HuH-7 (cell line): ENCODE results near the gene TNFAIP1.
A peak's percentile ranks its signal among the peaks of the same experiment; 100 is the strongest.

Source experiments
- DNase-seq: peaks from one replicate; pipeline ENCODE4 v3.0.0; 2011; ENCODE audit warnings: low spot score

Gene TNFAIP1

DNA sequence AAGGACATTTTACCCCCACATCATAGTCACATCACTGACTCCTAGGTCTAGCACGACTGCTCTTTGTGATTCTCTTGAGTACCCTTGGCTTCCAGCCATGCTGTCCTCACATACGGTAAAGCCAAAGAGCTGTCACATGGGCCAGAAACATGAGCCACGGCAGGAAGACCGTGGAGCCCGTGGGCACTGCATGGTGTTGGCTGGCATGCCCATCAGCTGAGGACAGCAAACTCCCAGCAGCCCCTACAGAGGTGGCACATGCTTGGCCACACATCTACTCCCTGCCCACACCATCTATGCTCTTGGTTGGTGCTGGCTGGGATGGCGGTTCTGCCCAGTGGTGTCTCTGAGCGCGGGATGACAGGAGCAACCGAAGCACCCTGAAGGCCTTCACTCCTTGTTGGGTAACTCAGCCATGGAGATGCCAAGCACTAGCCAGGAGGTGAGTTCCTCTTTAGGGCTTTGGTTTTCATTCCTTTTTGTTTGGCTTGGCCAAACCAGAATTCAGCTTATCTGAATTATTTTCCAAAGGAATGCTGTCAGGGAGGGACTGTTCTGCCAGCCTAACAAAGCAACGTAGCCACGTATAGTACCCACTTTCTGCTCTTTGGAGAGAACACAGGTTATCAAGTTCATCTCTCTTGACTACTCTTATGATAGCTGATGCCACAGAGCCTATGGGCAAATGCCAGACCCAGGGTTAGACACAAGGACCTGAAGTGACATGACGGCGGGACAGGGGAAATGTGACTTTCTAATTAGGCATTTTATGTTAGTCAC is 10.0 kb downstream of the TNFAIP1 start:
- no peak for DNase-seq

DNA sequence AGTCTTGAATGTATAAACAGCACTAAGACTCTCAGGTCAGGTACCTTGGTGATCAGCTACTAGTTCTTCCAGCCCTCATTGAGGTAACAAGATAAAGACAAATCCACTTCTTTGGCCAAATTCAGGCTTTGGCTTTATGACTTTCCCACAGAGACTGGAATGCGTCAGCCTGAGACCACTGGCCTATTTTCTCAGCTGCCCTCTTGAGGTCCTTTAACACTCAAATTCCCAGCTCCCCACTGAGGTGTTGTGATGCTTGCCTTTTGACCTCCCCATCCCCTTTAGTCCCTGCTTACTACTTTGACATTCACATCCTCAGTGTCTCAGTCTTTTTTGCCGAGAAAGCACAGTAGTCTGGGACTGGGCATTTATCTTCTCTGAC is 10.6 kb downstream of the TNFAIP1 start:
- no peak for DNase-seq

DNA sequence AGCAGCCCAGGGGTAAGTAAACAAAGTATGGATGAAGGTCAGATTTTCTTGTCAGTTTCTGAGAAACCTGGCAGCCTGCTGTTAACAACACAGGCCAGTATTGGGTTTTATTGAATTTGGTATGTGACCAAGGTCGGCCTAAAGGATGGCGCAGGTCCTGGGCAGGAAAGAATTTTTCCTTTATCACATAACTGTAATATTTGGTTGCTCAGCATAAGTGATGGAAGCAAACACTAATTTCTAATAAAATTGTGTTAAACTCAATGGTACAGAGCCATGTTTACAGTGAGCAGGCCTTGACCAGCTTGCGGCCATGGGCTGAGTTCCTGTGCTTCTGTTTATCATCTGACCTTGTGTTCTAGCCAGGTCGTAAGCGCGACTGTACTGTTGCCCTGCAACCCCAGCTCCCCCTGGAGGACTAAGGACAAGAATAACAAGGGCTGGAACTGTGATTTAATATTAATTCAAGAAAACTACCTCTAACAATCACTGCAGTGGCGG is 11.2 kb downstream of the TNFAIP1 start:
- no peak for DNase-seq

DNA sequence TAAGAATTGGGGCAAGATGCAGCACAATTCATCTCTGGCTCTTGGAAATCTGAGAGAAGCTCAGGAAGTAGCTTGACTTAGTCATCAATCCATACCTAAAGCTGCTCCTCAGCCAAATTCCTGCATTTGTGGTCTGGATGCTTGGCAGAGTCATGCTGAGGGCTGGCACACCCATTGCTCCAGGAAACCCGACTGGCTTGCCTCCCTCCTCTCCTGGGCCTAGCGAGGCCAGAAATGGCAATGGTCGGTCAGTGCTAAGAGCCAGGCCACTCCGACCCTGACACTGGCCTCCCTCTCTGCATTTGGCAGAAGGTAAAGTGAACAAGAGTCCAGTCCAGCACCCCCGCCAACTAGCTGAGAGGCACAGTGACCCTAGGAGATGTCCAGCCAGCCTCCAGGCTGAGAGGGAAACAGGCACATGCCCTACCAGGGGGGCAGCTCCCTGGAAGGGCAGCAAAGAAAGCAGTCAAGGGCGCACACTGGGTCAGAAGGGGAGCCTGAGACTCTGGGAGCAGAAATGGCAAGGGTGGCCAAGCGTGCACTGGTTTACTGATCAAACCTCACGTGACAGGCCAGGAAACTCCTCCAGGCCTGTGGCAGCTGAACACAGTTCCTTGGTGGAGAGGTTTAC is 11.8 kb downstream of the TNFAIP1 start:
- no peak for DNase-seq

DNA sequence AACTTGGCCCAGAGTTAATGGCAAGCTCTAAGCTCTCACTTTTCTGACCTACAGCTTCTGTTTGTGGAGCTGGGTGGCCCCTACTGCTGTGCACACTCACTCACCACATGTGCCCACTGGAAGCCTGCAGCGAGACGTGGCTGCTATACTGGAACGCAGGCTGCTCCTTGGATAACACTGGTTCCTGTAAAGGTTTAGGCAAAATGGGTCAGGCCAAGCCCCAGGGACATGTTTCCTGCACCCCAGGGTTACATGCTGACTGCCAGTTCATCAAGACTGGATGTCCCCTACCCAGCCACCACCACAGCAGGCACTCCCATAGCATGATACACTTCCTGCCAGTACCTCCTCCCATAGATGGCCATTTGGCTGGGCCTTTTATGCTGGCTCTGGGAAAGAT is 13.4 kb downstream of the TNFAIP1 start:
- no peak for DNase-seq

DNA sequence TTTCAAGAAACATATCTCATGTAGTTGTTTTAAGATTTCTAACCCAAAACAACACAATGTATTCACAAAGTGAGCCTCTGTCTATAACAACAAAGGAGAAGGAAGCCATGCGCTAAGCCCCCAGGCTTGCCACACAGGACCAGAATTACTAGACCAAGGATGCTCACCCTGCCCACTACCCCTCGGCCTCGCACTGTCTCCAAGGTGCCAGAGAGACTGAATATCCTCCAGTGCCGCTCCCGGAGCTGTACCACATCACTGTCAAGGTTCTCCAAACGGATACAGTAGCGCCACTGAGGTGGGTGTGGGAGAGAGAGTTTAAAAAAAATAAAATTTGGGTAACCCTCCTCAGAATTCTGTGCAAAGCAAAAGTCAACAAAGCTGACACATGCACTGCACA is 14.7 kb downstream of the TNFAIP1 start:
- DNase-seq = no peak

DNA sequence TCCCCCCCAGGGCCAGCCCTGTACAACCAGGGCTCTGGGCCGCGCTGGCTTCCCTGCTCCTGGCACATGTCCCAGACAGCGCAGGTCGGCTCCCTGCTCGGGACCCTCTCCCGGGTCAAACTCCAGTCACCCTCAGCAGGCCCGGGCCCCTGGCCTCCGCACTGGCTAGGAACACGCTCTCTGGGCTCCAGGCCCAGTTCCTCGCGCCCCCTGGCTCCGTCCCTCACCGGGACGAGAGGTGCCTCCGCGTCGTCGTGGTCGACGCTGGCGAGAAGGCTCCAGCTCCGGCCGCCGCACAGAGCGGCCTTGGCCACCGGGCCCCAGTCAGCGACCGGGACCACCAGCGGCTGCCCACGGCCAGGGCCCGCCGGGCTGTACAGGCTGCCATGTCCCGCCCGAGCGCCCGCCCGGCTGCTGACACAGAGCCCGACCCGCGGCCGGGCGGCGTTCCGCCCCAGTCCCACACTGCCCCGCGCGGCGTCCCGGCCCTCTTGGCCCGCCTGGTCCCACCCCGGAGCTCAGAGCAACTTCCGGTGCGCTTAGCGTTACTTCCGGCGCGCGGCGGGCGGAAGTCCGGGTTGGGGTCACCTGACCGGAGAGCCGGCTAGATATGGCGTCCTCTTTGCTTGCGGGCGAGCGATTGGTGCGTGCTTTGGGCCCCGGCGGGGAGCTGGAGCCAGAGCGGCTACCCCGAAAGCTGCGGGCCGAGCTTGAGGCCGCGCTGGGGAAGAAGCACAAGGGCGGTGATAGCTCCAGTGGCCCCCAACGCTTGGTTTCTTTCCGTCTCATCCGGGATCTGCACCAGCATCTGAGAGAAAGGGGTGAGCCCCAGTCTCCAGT is 21.7 kb downstream of the TNFAIP1 start, which contains the start of gene POLDIP2:
Gene POLDIP2 (minus strand): TSS at position 467 of the 840 bp plus-strand sequence. CDS start 79 bp downstream, at position 388.
- DNase-seq = peak; percentile 93

DNA sequence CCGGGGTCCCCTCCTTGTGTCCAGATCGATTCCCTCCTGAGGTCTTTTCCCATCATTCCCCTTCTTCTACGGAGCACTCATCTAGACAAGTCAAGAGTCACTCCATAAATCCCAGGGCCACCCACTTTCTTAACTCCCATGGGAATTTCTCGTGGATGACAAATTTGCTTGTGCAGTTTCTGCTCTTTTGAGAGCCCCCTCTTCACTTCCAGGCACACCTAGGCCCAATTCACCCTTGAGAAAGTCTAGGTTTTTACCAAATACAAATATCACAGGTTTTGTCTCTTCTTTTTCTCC is 22.3 kb downstream of the TNFAIP1 start:
- no peak for DNase-seq

DNA sequence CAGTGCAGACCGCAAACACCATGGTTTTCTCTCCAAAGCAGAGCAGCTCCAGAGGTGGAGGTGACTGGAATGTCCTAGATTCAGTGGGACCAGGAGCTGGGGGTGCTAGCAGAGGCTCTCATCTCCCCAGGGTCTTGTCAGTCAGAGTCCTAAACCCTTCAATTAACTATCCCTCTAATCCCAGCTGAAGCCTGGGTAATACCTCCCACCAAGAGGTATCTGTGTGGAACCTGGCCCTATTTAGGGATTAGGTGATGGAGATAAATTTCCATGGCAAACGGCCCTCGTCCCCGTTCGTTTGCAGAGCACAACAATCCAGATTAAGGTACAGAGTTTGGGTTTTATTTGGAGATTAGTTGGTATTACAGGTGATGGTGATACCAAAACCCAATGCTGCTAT is 27.6 kb downstream of the TNFAIP1 start:
- DNase-seq = no peak

DNA sequence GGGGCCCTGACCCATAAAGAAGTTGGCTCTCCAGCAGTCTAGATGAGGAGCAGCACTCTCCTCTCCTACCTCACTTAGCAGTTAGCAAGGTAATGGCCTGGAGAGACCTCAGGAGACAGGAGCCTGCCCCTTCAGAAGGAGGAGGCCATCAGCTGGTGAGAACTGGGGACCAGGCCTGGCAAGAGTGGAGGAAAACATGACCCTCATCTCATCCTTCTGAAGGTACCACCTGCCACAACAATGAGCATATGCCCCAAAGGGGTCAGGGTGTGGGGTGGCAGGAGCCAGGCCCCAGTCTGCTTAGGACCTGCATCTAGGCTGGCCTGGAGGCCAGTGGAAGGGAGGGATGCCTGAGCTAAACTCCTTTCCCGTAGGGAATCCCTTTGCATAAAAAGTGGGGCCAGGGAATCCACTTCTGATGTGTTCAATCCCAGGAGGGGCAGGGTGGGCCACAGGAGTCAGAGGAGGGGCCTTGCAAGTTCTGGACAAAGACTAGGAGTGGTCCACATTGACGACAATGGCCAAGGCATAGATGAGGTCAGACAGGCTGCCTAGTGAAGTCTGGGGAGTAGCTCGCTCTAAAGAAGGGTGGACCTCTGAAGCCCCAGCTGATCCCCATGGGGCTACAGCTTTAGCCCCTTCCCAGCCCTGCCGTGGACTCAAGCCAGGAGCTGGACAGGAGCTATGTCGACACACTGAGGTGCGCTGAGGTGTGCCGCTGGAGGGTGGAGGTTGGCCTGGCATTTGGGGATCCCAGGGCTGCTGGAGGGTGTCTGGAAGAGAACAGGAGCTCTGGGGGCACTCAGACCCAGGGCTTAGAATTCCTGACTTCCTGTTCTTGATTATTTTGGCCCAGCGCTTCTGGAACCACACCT is 28.5 kb downstream of the TNFAIP1 start:
- no peak for DNase-seq

DNA sequence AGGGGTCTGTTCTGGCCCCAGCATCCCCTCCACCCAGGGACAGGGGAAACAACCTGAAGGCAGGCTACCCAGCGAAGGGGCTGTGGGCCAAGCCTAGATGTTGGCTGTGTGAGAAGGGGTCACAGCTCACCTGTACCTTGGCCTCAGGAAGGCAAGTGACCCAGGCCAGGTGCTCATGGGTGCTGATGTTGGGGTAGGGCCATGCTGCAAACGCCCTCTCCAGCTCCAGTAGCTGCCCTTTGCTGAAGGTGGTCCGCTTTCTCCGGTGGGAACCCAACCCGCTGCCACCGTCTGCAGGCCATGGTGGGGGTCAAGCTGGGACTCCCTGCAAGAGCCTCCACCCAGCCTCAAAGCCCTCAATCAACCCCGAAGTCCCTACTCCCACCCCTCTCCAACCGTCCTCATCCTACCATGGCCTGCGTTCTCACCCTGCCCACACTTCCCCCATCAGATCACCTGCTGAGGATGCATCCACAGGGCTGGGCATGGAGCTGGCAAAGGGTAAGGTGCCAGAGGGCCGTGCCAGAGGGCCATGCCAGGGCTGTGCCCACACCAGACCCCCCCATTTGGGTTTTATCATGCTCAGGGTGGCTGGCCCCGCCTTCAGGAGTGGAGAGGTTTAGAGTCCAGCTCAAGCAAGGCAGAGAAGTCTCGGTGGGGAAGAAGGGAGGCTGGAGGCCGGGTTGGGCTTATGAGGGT is 29.3 kb downstream of the TNFAIP1 start, which contains the start of gene SEBOX:
Gene SEBOX (minus strand): TSS at position 535 of the 699 bp plus-strand sequence. CDS start 48 bp downstream, at position 487.
- no peak for DNase-seq

DNA sequence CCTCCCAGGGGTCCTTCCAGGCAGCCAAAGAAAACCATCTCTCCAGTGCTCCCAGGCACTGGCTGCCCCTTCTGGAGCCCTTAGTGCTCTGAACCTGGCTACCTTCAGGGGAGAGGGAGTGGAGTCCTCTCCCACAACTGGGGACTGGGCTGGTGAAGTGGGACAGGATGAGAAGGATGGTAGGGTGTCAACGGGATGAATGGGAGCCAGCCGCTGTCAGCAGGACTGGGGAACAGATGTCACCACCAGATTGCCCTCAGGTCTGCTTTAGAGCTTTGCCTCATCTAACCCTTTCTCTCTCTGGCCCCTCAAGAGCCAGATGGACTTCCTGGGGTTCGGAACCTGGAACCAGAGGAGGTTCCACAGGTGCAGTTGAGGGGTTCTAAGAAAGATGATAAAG is 29.9 kb downstream of the TNFAIP1 start:
- no peak for DNase-seq

DNA sequence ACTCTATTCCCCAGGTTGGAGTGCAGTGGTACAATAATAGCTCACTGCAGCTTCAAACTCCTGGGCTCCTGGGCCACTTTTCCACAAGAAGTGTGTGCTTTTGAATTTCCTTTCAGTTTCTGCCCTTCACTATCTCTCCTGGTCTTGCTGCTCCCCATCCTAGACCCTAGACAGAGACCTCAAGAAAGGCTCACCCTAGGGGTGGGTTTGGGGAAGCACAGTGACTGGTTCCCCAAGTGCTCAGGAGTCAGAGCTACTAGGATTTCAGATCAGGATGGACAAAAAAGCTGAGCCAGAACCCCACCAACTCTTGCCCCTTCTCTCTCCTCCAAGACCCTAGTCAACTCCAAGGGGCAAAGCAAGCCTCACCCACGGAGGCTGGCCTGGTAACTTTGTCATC is 31.0 kb downstream of the TNFAIP1 start:
- no peak for DNase-seq

DNA sequence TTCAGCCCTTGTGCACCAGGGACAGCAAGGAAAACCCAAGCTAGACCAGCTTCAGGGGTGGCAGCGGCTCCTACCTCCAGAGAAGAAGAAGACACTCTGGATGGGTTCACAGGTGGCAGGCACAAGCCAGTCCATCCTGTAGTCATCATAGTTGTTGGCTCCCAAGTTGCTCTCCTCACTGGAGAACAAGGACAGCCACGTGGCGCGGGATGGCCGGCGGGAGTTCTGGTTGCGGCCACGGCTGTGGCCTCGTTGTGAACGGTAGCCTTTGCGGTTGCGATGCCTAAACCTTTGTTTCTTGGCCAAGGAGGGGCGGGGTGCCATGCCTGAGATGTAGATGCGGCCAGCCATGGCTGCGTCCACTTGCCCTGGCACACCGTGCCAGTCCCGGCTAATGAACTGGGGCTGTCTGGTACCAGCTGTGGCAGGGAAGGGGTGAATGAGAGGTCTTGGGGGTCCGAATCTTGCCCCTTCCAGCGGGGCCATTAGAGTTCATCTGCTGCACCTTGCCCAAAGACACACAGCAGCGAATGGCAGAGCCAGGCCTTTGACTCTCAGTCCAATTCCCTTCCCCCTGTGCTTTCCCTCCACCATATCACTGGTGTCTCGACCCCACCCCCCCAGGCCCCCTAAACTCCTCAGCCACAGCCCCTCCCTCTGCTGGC is 32.2 kb downstream of the TNFAIP1 start:
- DNase-seq = no peak

DNA sequence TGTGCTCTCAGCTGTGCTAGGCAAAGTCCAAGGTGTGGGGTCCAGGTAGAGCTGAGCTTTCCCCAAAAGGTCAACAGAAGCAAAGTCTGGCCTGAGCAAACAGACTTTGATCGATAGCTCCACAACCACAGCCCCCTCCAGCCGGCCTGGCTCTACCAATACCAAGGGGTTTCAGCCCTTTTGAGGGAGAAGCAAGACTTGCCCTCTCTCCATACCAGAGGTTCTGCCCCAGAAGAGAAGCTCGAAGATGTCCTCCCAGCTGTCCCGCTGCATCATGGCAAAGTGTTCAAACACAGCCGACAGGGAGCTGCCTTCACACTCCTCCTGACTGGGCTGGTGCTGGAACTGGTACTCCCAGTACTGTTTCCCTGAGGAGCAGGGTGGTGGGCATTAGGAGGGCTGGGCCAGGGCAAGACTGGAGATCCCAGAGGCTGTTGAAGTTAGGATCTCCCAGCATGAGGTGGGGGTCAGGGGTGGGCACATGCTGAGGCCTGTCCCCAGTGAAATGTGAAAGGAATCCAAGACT is 32.8 kb downstream of the TNFAIP1 start:
- DNase-seq = peak; percentile 80

DNA sequence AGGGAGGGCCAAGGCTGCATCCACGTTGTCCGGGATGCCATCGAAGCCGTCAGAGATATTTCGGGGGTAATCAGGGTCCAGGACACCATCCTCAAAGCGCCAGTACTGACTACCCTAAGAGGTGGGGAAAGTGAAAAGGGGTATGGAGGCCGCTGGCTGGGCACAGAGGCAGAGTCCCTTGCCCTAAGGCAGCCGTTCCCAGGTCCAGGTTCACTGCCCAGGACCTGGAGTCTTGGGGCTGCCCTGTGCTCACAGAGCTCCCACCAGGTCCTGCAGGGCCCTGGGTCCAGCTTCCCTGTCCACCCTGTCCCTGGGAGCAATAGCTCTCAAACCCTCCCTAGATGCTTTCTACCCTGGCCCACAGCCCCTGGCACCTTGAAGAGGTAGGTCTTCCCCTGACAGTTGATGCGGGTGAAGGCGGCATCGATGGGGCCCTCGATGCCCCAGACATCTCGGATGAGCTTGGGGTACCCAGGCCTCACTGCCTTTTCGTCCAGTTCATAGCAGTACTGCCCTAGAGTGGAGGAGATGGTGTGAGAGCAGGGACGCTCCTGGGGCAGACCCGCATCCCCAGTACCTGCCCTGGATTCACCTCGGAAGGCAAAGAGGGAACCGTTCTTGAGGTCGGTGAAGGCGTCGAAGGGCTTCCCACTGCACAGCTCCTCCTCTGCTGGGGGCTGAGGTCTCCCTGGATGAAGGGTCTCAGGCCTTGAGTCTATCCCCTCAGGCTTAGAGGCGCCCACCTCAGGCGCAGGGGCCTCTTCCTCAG is 33.5 kb downstream of the TNFAIP1 start:
- DNase-seq = no peak

DNA sequence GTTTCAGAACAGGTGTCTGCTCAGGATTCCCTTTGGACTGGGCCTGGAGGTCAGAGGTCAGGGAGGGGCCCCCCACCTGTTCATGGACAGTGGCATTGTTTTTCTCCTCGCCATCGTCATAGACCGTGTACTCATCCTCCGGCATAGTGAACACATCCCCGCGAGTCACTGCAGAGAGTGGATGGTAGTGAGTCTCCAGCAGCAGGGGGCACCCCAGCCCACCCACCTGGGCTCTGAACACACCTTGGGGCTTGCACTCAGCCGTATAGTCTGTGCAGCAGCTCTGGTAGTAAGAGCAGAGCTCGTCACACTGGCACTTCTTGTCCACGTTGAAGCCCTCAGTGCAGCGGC is 34.1 kb downstream of the TNFAIP1 start:
- peak; percentile 44 for DNase-seq

DNA sequence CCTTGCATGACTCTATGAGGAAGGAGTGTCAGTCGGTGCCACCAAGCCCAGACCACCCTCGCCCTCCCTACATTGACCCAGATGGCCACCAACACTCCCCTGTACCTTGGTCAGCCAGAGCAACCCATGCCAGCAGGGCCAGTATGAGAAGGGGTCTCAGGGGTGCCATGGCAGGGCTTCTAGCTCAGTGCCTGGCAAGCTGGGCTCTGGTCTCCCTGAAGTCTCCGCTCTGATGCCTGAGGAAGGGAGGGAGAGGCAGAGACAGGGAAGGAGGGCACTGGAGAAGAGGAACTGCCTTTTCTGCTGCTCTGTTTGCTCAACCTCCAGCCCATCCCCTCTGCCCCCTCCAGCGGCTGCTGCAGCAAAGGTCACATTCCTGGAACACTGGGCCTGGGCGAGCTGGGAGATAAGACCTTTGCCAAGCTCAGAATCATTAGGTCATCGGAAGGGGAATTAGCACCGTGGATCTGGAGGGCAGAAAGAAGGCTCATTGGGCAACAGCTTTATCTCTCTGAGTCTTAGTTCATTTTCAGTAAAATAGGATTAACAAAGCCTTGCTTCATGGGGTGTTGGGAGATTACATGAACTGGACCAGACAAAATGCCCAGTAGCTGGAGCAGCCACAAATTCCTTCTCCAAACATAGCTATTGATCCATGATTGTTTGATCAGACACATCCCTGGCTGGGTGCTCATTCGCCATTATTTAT is 34.6 kb downstream of the TNFAIP1 start, which contains the start of gene VTN:
Gene VTN (minus strand): TSS at position 273 of the 709 bp plus-strand sequence. CDS start 104 bp downstream, at position 169.
- DNase-seq = peak; percentile 98

DNA sequence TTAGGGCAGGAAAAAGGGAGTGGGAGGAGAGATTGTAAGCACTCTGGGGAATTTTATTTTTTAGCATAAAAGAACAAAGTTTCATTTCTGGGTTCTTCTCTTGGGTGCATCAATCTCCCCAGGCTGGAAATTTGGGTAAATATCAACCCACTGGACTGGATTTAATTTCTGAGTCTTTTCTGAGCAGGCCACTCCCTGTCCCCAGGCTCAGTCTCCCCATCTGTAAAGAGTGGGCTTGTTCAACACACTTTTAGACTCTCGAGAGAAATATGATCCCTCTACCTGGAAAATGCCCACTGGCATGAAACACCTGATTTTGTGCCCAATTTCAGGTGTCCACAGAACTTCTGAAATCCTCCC is 35.2 kb downstream of the TNFAIP1 start:
- DNase-seq = no peak
